ENCODE measurements around the gene PTGS1.

- no peak for TF ChIP-seq CTCF (conservative IDR thresholded peaks at IDR 0.05 in 1 of 2, IDR thresholded peaks at IDR 0.05 in 1 of 2; ENCODE audit: extremely low read depth in 1 of 2, insufficient read depth in 1 of 2, low read depth in 1 of 2, low read length in 2 of 2)
- TF ChIP-seq EZH2 (IDR thresholded peaks at IDR 0.05; ENCODE audit: borderline replicate concordance, low read length) = no peak
These were observed 13.2 kb downstream of the PTGS1 start for GRCh38 chr9:122383992-122384461.

All from mammary epithelial cell (primary cell).